HCT116 (cell line): ENCODE measurements around the gene IL12B.
"Not testable (repeated sequence)": the region's sequence is repeated elsewhere in the genome, so short reads cannot be mapped to it uniquely, and the experiment has no call there.

Experiments used
- CTCF ChIP-seq, 3 experiments: fragments of 200-600 bp in 1 of 3; sonication (generic) in 1 of 3; IDR thresholded peaks in 2 of 3; conservative IDR thresholded peaks in 1 of 3; 2 replicates each; pipeline ENCODE4 v1.5.1; 2012 to 2017; ENCODE audit warnings: low read depth in 2 of 3, low read length in 2 of 3, antibody characterized with exemption in 1 of 3, borderline replicate concordance in 1 of 3, control low read depth in 1 of 3, mild to moderate bottlenecking in 1 of 3, mixed read lengths in 1 of 3, mixed run types in 1 of 3, moderate library complexity in 1 of 3; ENCODE audit not compliant: insufficient read depth in 1 of 3
- ELF1 ChIP-seq: IDR thresholded peaks from 2 replicates; pipeline ENCODE4 v1.6.1; 2012; ENCODE audit warnings: low read depth, borderline replicate concordance
- POLR2A ChIP-seq: IDR thresholded peaks from 2 replicates; pipeline ENCODE4 v1.7.0; 2011; ENCODE audit warnings: borderline replicate concordance; ENCODE audit not compliant: insufficient read depth, insufficient read length; ENCODE audit errors: extremely low read depth
- POLR2AphosphoS5 ChIP-seq: IDR thresholded peaks from 2 replicates; pipeline ENCODE4 v1.6.1; 2011; ENCODE audit warnings: mild to moderate bottlenecking, low read depth, low read length, moderate library complexity

DNA sequence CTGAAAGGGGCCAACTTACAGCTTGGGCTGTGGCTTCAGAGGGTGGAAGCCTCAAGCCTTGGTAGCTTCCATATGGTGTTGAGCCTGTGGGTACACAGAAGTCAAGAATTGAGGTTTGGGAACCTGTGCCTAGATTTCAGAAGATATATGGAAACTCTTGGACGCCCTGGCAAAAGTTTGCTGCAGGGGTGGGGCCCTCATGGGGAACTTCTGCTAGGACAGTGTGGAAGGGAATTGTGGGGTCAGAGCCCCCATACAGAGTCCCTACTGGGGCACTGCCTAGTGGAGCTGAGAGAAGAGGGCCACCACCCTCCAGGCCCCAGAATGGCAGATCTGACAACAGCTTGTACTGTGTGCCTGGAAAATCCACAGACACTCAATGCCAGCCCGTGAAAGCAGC lies 63.5 kb downstream of the IL12B start:
- not testable (repeated sequence) for TF ChIP-seq CTCF (IDR thresholded peaks at IDR 0.05 in 2 of 3, conservative IDR thresholded peaks at IDR 0.05 in 1 of 3; ENCODE audit: borderline replicate concordance in 1 of 3, insufficient read depth in 1 of 3, low read depth in 2 of 3, low read length in 2 of 3); POLR2AphosphoS5; POLR2A; ELF1
